LNCAP (cell line): ENCODE measurements around the gene COL5A1.

Experiments used
- TF ChIP-seq, protein P1 (sequence below): fragments of 450-650 bp; IDR thresholded peaks from 2 replicates; pipeline ENCODE4 v1.5.1; 2017; ENCODE audit warnings: mild to moderate bottlenecking

Gene COL5A1

DNA sequence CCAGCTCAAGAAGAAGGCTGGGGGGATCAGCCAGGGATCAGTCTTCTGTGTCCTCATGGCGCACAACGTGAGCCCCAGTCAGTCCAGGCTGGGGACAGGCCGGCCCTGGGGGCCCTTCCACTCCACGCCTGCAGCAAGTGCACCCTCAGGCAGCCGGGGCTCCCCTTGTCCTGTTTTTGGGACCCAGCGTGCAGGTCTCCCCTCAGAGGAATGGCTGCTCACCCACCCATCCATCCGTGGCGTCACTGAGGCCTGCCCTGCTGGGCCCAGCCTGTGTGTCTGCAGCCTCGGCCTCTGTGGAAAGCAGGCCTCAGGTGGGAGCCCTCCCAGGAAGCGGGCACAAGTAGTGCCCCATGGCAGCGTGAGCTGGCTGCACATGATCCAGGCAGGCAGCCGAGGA, 186.4 kb downstream of the COL5A1 start:
- TF ChIP-seq, protein P1, sequence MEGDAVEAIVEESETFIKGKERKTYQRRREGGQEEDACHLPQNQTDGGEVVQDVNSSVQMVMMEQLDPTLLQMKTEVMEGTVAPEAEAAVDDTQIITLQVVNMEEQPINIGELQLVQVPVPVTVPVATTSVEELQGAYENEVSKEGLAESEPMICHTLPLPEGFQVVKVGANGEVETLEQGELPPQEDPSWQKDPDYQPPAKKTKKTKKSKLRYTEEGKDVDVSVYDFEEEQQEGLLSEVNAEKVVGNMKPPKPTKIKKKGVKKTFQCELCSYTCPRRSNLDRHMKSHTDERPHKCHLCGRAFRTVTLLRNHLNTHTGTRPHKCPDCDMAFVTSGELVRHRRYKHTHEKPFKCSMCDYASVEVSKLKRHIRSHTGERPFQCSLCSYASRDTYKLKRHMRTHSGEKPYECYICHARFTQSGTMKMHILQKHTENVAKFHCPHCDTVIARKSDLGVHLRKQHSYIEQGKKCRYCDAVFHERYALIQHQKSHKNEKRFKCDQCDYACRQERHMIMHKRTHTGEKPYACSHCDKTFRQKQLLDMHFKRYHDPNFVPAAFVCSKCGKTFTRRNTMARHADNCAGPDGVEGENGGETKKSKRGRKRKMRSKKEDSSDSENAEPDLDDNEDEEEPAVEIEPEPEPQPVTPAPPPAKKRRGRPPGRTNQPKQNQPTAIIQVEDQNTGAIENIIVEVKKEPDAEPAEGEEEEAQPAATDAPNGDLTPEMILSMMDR: no peak

GRCh38 chr9:134828892-134829291, 187.3 kb downstream of the COL5A1 start:
- TF ChIP-seq, protein P1: no peak

- TF ChIP-seq, protein P1: no peak
Observed at GRCh38 chr9:134829356-134829937, 187.8 kb downstream of the COL5A1 start.

GRCh38 chr9:134830126-134830525, 188.5 kb downstream of the COL5A1 start:
- TF ChIP-seq, protein P1: no peak

GRCh38 chr9:134830926-134831720, 189.5 kb downstream of the COL5A1 start:
- TF ChIP-seq, protein P1: no peak

DNA sequence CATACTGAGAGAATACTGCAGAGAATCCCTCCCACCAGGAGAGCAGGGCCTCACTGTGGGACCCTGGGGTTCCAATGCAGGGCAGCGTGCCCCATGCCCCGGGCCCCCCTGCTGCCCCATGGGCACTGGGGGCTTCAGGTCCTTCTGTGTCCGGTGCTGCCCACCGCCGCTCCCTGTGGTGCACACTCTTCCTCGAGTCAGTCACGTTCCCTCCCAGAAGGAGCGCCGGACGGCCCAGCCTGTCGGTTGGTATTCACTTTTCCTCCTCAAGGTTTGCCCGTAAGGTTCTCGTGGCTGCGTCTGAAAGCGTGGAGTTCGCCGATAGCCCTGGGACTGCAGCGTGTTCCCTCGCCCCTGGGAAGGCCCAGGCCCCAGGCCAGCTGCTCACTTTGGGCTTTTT, 190.9 kb downstream of the COL5A1 start:
- TF ChIP-seq, protein P1: no peak

DNA sequence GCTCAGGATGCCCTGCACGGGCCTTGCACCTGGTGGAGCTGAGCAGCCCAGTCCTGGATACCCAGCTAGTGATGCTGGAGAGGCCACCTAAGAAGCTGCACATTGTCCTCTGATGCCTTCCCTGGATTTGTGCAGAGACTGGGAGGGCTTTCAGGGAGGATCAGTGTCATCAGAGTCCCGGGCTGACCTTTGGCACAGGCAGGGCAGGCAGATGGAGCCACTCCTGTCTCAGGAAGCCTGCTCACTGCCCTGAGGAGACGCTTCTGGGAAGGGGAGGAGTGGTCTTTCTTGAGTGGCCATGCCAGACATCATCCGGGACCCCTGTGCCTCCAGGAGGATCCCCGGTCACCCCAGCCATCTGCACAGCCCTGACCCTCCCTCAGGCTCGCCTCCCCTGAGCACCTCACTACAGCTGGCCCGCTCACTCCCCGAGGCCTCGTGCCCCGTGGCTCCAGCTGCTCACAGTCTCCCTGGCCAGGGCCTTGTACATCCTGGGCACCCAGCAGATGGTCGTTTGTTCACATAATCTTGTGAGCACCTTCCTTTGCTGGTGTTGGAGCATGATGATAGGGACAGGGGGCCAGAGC, 191.8 kb downstream of the COL5A1 start:
- TF ChIP-seq, protein P1: no peak
